ENCODE data around the gene MTAP. TPM values are rescaled to one million over a fixed set of nuclear protein-coding genes. Genes with fewer than 3 reads are reported as not detected.

MTAP gene
- total RNA-seq, 1 donor from 2014 or later, result 37.2 TPM

- no peak for TF ChIP-seq CTCF (IDR thresholded peaks at IDR 0.05; ENCODE audit: unreplicated experiment)
- H3K4me1 Mint-ChIP-seq (ENCODE audit: unreplicated experiment), result peaks cover 4% of the 10 kb centered on the region
- no peak for DNase-seq (ENCODE audit: low spot score)
- H3K27me3 Mint-ChIP-seq (ENCODE audit: unreplicated experiment), result peaks cover 2% of the 10 kb centered on the region
- no peak overlapping the region for H3K27ac Mint-ChIP-seq (ENCODE audit: unreplicated experiment)
- no peak overlapping the region for H3K4me3 Mint-ChIP-seq (ENCODE audit: unreplicated experiment)
- no peaks in the 10 kb centered on the region for H3K9me3 Mint-ChIP-seq (ENCODE audit: unreplicated experiment)
- peaks cover 32% of the 10 kb centered on the region for H3K36me3 Mint-ChIP-seq (ENCODE audit: low read depth, unreplicated experiment)
These were observed 29.5 kb downstream of the MTAP start for GRCh38 chr9:21831841-21832509.

- no peaks in the 10 kb centered on the region for H3K9me3 Mint-ChIP-seq (ENCODE audit: unreplicated experiment)
- no peak for DNase-seq (ENCODE audit: low spot score)
- no peak for TF ChIP-seq CTCF (IDR thresholded peaks at IDR 0.05; ENCODE audit: unreplicated experiment)
- H3K27ac Mint-ChIP-seq (ENCODE audit: unreplicated experiment), result no peak overlapping the region
- H3K36me3 Mint-ChIP-seq (ENCODE audit: low read depth, unreplicated experiment), result peaks cover 42% of the 10 kb centered on the region
- peaks cover 4% of the 10 kb centered on the region for H3K4me1 Mint-ChIP-seq (ENCODE audit: unreplicated experiment)
- peak overlapping the region; percentile 0 for H3K4me3 Mint-ChIP-seq (ENCODE audit: unreplicated experiment)
- H3K27me3 Mint-ChIP-seq (ENCODE audit: unreplicated experiment), result peaks cover 2% of the 10 kb centered on the region
These were observed 30.8 kb downstream of the MTAP start for GRCh38 chr9:21833090-21833801.

GRCh38 chr9:21835121-21835520, 32.7 kb downstream of the MTAP start:
- Mint-ChIP-seq H3K4me1 (ENCODE audit: unreplicated experiment) (peaks cover 4% of the 10 kb centered on the region), H3K27ac (ENCODE audit: unreplicated experiment) (no peak overlapping the region), H3K27me3 (ENCODE audit: unreplicated experiment) (peaks cover 2% of the 10 kb centered on the region), H3K4me3 (ENCODE audit: unreplicated experiment) (no peak overlapping the region), H3K36me3 (ENCODE audit: low read depth, unreplicated experiment) (peaks cover 50% of the 10 kb centered on the region), H3K9me3 (ENCODE audit: unreplicated experiment) (no peaks in the 10 kb centered on the region)
- no peak for TF ChIP-seq CTCF (IDR thresholded peaks at IDR 0.05; ENCODE audit: unreplicated experiment)
- DNase-seq (ENCODE audit: low spot score), result no peak

- TF ChIP-seq CTCF (IDR thresholded peaks at IDR 0.05; ENCODE audit: unreplicated experiment), result no peak
- peaks cover 2% of the 10 kb centered on the region for H3K27me3 Mint-ChIP-seq (ENCODE audit: unreplicated experiment)
- peaks cover 4% of the 10 kb centered on the region for H3K4me1 Mint-ChIP-seq (ENCODE audit: unreplicated experiment)
- no peak for DNase-seq (ENCODE audit: low spot score)
- H3K4me3 Mint-ChIP-seq (ENCODE audit: unreplicated experiment), result peak overlapping the region; percentile 18
- H3K27ac Mint-ChIP-seq (ENCODE audit: unreplicated experiment), result no peak overlapping the region
- peaks cover 63% of the 10 kb centered on the region for H3K36me3 Mint-ChIP-seq (ENCODE audit: low read depth, unreplicated experiment)
- H3K9me3 Mint-ChIP-seq (ENCODE audit: unreplicated experiment), result no peaks in the 10 kb centered on the region
These were observed 34.2 kb downstream of the MTAP start for GRCh38 chr9:21836437-21837161.

All from endothelial cell (in vitro differentiated cells).